22Rv1 (cell line): ENCODE data around the gene CCNK.

Experiments used
- H3K27ac ChIP-seq: fragments of 450-650 bp; 2 replicates; pipeline ENCODE4 v1.5.1; 2017
- CTCF ChIP-seq: fragments of 450-650 bp; IDR thresholded peaks from 2 replicates; pipeline ENCODE4 v1.5.1; 2017; ENCODE audit warnings: mild to moderate bottlenecking
- ZFX ChIP-seq: fragments of 450-650 bp; IDR thresholded peaks from 2 replicates; pipeline ENCODE4 v1.6.1; 2017; ENCODE audit warnings: antibody characterized with exemption, borderline replicate concordance

CCNK gene

GRCh38 chr14:99441157-99441870 is 39.9 kb upstream of the CCNK start:
- no peak for TF ChIP-seq ZFX
- TF ChIP-seq CTCF: no peak
- no peak overlapping the region for H3K27ac ChIP-seq

GRCh38 chr14:99441918-99442317 is 39.3 kb upstream of the CCNK start:
- H3K27ac ChIP-seq: no peak overlapping the region
- no peak for TF ChIP-seq ZFX
- no peak for TF ChIP-seq CTCF

GRCh38 chr14:99445931-99446330 is 35.3 kb upstream of the CCNK start:
- TF ChIP-seq CTCF: no peak
- H3K27ac ChIP-seq: no peak overlapping the region

- no peak for TF ChIP-seq ZFX
- TF ChIP-seq CTCF: no peak
- H3K27ac ChIP-seq: no peak overlapping the region
Observed at GRCh38 chr14:99447739-99448138, 33.5 kb upstream of the CCNK start.

GRCh38 chr14:99450266-99450665 is 30.9 kb upstream of the CCNK start:
- TF ChIP-seq CTCF (no peak), ZFX (no peak)
- no peak overlapping the region for H3K27ac ChIP-seq

GRCh38 chr14:99451234-99451633 is 30.0 kb upstream of the CCNK start:
- TF ChIP-seq ZFX (no peak), CTCF (no peak)
- no peak overlapping the region for H3K27ac ChIP-seq

- no peak for TF ChIP-seq CTCF
- no peak for TF ChIP-seq ZFX
- no peak overlapping the region for H3K27ac ChIP-seq
Observed at GRCh38 chr14:99452968-99453367, 28.2 kb upstream of the CCNK start.
